DND-41 (cell line): ENCODE data around the gene SLC46A2.

ENCODE experiments used
- ATAC-seq: fragments of 200-7000 bp; cut with Tn5 transposase; 3 replicates; pipeline ENCODE4 v1.9.1; 2021; ENCODE audit warnings: low read depth; ENCODE audit not compliant: insufficient read depth
- DNase-seq: peaks from one replicate; pipeline ENCODE4 v3.0.0-alpha.2; 2020
- H2AFZ ChIP-seq: 2 replicates; pipeline ENCODE4 v1.6.0; 2012; ENCODE audit warnings: low read depth, low read length
- H3K27ac ChIP-seq: 2 replicates; pipeline ENCODE4 v1.5.1; 2012; ENCODE audit warnings: low read length, inconsistent platforms
- H3K27me3 ChIP-seq: fragments of 200-600 bp; sonication (generic); 2 replicates; pipeline ENCODE4 v1.6.0; 2012; ENCODE audit warnings: low read length, mild to moderate bottlenecking, inconsistent platforms; ENCODE audit not compliant: insufficient read depth, poor library complexity
- H3K36me3 ChIP-seq: 2 replicates; pipeline ENCODE4 v1.5.1; 2012; ENCODE audit warnings: low read length, inconsistent platforms; ENCODE audit not compliant: insufficient read depth
- H3K4me1 ChIP-seq: 2 replicates; pipeline ENCODE4 v1.5.1; 2012; ENCODE audit warnings: mild to moderate bottlenecking, low read length; ENCODE audit not compliant: insufficient read depth
- H3K4me2 ChIP-seq: 2 replicates; pipeline ENCODE4 v1.6.0; 2012; ENCODE audit warnings: mild to moderate bottlenecking, moderate library complexity, low read length, inconsistent platforms; ENCODE audit not compliant: insufficient read depth
- H3K4me3 ChIP-seq, 2 experiments: fragments of 200-600 bp in 1 of 2; shearing (Covaris generic) in 1 of 2; 2 replicates each; pipeline ENCODE4 v1.5.1; 2012 to 2016; ENCODE audit warnings: inconsistent platforms in 2 of 2, low read length in 2 of 2, mild to moderate bottlenecking in 2 of 2, low read depth in 1 of 2, moderate library complexity in 1 of 2
- H3K79me2 ChIP-seq: 2 replicates; pipeline ENCODE4 v1.6.0; 2012; ENCODE audit warnings: low read length, inconsistent platforms; ENCODE audit not compliant: insufficient read depth
- H3K9ac ChIP-seq: 2 replicates; pipeline ENCODE4 v1.6.0; 2012; ENCODE audit warnings: low read depth, mild to moderate bottlenecking, inconsistent platforms, low read length, moderate library complexity
- H3K9me3 ChIP-seq: 2 replicates; pipeline ENCODE4 v1.5.1; 2012; ENCODE audit warnings: low read length, moderate library complexity, mild to moderate bottlenecking, inconsistent platforms; ENCODE audit not compliant: insufficient read depth, severe bottlenecking
- H4K20me1 ChIP-seq: 2 replicates; pipeline ENCODE4 v1.6.0; 2012; ENCODE audit warnings: low read length; ENCODE audit not compliant: insufficient read depth
- EZH2 ChIP-seq: IDR thresholded peaks from 3 replicates; pipeline ENCODE4 v1.6.1; 2012; ENCODE audit warnings: borderline replicate concordance, low read depth, mild to moderate bottlenecking, moderate library complexity, low read length, inconsistent platforms; ENCODE audit not compliant: severe bottlenecking
- TF ChIP-seq, protein P1 (sequence below): IDR thresholded peaks from 2 replicates; pipeline ENCODE4 v1.5.1; 2012; ENCODE audit warnings: borderline replicate concordance, low read length, moderate library complexity, mild to moderate bottlenecking; ENCODE audit not compliant: poor library complexity, severe bottlenecking; ENCODE audit errors: extremely low read depth

The SLC46A2 gene

DNA sequence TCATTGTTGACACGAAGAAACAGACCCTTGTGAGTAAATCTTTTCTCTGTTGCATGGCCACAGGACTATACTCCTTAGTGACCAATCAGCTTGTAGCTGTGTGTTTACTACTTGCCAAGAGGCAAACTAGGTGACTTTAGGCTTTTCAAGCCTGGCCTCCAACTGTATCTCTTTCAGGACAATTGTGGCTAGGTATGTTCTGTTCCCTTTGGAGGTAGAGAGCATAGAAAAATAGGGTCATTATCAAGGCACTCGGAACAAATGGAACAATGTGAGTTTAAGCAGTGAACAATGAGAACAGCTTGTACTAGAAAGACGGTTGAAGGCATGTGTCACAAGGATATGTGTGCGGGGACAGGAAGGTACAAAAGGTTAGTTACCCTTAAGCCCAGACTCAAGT, 48.1 kb downstream of the SLC46A2 start:
- no peak for DNase-seq
- Histone ChIP-seq H4K20me1 (no peaks in the 10 kb centered on the region), H3K79me2 (no peaks in the 10 kb centered on the region), H3K9ac (no peak overlapping the region), H3K36me3 (no peaks in the 10 kb centered on the region), H3K27ac (no peak overlapping the region), H2AFZ (no peak overlapping the region), H3K9me3 (no peaks in the 10 kb centered on the region), H3K4me2 (no peak overlapping the region), H3K4me1 (0 out of 2 replicates have a peak, but pooled peaks cover 4% of the 10 kb centered on the region), H3K27me3 (no peaks in the 10 kb centered on the region), H3K4me3 (no peak overlapping the region)
- no peak for ATAC-seq
- TF ChIP-seq, protein P1, sequence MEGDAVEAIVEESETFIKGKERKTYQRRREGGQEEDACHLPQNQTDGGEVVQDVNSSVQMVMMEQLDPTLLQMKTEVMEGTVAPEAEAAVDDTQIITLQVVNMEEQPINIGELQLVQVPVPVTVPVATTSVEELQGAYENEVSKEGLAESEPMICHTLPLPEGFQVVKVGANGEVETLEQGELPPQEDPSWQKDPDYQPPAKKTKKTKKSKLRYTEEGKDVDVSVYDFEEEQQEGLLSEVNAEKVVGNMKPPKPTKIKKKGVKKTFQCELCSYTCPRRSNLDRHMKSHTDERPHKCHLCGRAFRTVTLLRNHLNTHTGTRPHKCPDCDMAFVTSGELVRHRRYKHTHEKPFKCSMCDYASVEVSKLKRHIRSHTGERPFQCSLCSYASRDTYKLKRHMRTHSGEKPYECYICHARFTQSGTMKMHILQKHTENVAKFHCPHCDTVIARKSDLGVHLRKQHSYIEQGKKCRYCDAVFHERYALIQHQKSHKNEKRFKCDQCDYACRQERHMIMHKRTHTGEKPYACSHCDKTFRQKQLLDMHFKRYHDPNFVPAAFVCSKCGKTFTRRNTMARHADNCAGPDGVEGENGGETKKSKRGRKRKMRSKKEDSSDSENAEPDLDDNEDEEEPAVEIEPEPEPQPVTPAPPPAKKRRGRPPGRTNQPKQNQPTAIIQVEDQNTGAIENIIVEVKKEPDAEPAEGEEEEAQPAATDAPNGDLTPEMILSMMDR: no peak
- TF ChIP-seq EZH2: no peak

GRCh38 chr9:112841261-112841660, 49.4 kb downstream of the SLC46A2 start:
- Histone ChIP-seq H3K27me3 (no peaks in the 10 kb centered on the region), H3K9ac (no peak overlapping the region), H4K20me1 (no peaks in the 10 kb centered on the region), H3K79me2 (no peaks in the 10 kb centered on the region), H3K4me1 (0 out of 2 replicates have a peak, but pooled peaks cover 4% of the 10 kb centered on the region), H3K4me2 (no peak overlapping the region), H3K9me3 (no peaks in the 10 kb centered on the region), H3K4me3 (no peak overlapping the region), H2AFZ (no peak overlapping the region), H3K36me3 (no peaks in the 10 kb centered on the region), H3K27ac (no peak overlapping the region)
- no peak for TF ChIP-seq EZH2
- TF ChIP-seq, protein P1: no peak
- ATAC-seq (no peak), DNase-seq (no peak)

DNA sequence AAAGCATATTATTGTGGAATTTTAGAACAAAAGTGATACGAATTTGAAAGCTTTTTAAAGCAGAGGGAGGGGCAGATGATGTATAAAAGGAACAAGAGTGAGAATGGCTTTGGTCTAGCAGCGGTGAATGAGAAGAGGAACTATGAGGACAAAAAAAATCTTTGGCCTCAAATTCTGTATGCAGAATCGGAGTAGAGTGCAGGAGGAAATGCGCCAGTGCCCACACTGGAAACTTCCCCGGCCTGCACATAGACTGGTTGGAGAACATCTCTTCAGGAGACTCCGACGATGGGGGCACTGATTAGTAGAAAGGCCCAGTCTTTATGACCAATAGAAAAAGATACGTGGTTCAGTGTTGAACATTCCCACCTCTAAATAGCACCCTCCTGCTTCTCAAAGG, 51.3 kb downstream of the SLC46A2 start:
- Histone ChIP-seq H3K4me2 (no peak overlapping the region), H3K9me3 (no peaks in the 10 kb centered on the region), H3K27ac (no peak overlapping the region), H3K4me3 (no peak overlapping the region), H3K36me3 (no peaks in the 10 kb centered on the region), H3K4me1 (no peaks in the 10 kb centered on the region), H3K9ac (no peak overlapping the region), H3K27me3 (no peaks in the 10 kb centered on the region), H3K79me2 (no peaks in the 10 kb centered on the region), H4K20me1 (no peaks in the 10 kb centered on the region), H2AFZ (no peak overlapping the region)
- DNase-seq: no peak
- ATAC-seq: no peak
- TF ChIP-seq, protein P1: no peak
- TF ChIP-seq EZH2: no peak

GRCh38 chr9:112838342-112838741, 52.3 kb downstream of the SLC46A2 start:
- Histone ChIP-seq H3K36me3 (no peaks in the 10 kb centered on the region), H3K79me2 (no peaks in the 10 kb centered on the region), H3K4me1 (no peaks in the 10 kb centered on the region), H3K27ac (no peak overlapping the region), H4K20me1 (no peaks in the 10 kb centered on the region), H3K4me2 (no peak overlapping the region), H2AFZ (no peak overlapping the region), H3K4me3 (no peak overlapping the region), H3K9me3 (no peaks in the 10 kb centered on the region), H3K9ac (no peak overlapping the region), H3K27me3 (no peaks in the 10 kb centered on the region)
- no peak for ATAC-seq
- no peak for DNase-seq
- no peak for TF ChIP-seq EZH2
- TF ChIP-seq, protein P1: no peak
